GM21447 (cell line): ENCODE measurements around the gene FAM217A.
"Not testable (repeated sequence)": the region's sequence is repeated elsewhere in the genome, so short reads cannot be mapped to it uniquely, and the experiment has no call there.

Source experiments
- ATAC-seq: cut with Tn5 transposase; IDR thresholded peaks from one replicate; pipeline ENCODE4 v1.9.1; 2021; ENCODE audit not compliant: unreplicated experiment

The FAM217A gene

GRCh38 chr6:4078691-4079471, at the start of gene FAM217A:
Gene FAM217A, minus strand, starts transcription at chr6:4079137. Its CDS starts 1,723 bp downstream, at chr6:4077414.
- no peak for ATAC-seq

- no peak for ATAC-seq
Measured at GRCh38 chr6:4128072-4128471, 49.1 kb upstream of the FAM217A start.

- ATAC-seq = no peak
Measured at GRCh38 chr6:4125933-4126864, 47.3 kb upstream of the FAM217A start.

GRCh38 chr6:4125500-4125899, 46.6 kb upstream of the FAM217A start:
- no peak for ATAC-seq

GRCh38 chr6:4124351-4124750, 45.4 kb upstream of the FAM217A start:
- no peak for ATAC-seq

GRCh38 chr6:4115741-4116140, 36.8 kb upstream of the FAM217A start:
- ATAC-seq = no peak

GRCh38 chr6:4114123-4114522, 35.2 kb upstream of the FAM217A start:
- no peak for ATAC-seq

- no peak for ATAC-seq
Measured at GRCh38 chr6:4113649-4114048, 34.7 kb upstream of the FAM217A start.

- no peak for ATAC-seq
Measured at GRCh38 chr6:4112366-4112765, 33.4 kb upstream of the FAM217A start.

GRCh38 chr6:4109363-4109815, 30.5 kb upstream of the FAM217A start:
- not testable (repeated sequence) for ATAC-seq

- no peak for ATAC-seq
Measured at GRCh38 chr6:4108561-4109093, 29.7 kb upstream of the FAM217A start.

GRCh38 chr6:4107873-4108272, 28.9 kb upstream of the FAM217A start:
- ATAC-seq = no peak

GRCh38 chr6:4105980-4106536, 27.1 kb upstream of the FAM217A start:
- no peak for ATAC-seq

GRCh38 chr6:4103929-4104328, 25.0 kb upstream of the FAM217A start:
- no peak for ATAC-seq

- ATAC-seq = no peak
Measured at GRCh38 chr6:4102687-4103244, 23.8 kb upstream of the FAM217A start.

GRCh38 chr6:4101298-4101697, 22.4 kb upstream of the FAM217A start:
- ATAC-seq = no peak

- ATAC-seq = no peak
Measured at GRCh38 chr6:4100655-4101054, 21.7 kb upstream of the FAM217A start.

- no peak for ATAC-seq
Measured at GRCh38 chr6:4093288-4093687, 14.4 kb upstream of the FAM217A start.

GRCh38 chr6:4091941-4092340, 13.0 kb upstream of the FAM217A start:
- ATAC-seq = no peak

GRCh38 chr6:4090043-4090442, 11.1 kb upstream of the FAM217A start:
- ATAC-seq = not testable (repeated sequence)

- ATAC-seq = no peak
Measured at GRCh38 chr6:4088704-4089103, 9.8 kb upstream of the FAM217A start.
